WI38 (cell line): ENCODE measurements around the gene MARK1.

ENCODE experiments used
- H3K4me3 ChIP-seq: 2 replicates; pipeline ENCODE4 v1.5.1; 2011; ENCODE audit warnings: low read depth, mild to moderate bottlenecking, control low read depth, low read length
- TF ChIP-seq, protein P1 (sequence below): IDR thresholded peaks from 2 replicates; pipeline ENCODE4 v1.5.1; 2012; ENCODE audit warnings: low read depth, mild to moderate bottlenecking, control low read depth, low read length

Gene MARK1

DNA sequence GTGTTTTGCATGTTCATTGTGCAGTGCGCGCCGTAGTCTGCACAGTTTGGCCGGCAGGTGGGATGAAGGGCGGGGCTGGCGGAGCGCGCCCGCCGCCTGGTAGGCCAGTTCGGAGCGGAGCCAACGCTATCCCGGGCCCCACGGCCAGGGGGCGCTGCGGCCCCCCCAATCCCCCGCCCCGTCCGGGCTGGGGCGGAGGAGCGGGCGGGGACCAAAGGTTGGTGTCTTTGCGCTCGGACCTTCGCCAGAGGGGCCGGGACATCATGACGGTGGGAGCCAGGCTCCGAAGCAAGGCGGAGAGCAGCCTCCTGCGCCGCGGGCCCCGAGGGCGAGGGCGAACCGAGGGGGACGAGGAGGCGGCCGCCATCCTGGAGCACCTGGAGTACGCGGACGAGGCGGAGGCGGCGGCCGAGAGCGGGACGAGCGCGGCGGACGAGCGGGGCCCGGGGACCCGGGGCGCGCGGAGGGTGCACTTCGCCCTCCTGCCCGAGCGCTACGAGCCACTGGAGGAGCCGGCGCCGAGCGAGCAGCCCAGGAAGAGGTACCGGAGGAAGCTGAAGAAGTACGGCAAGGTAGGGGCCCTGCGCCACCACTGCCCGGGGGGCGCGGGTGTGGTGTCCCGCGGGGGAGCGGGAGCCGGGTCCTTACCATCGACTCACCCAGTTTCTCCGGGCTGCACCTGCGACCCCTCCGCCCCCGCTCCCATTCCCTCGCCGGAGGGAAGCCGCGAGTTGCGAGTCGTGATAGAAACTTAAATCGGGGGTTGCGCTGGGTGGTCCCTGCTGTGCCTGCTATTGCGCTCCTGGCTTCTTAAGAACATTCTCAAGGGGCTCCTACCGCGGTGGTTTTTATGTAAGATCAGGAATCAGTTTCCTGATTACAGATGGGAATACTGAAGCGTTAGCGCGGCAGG, 162.5 kb downstream of the MARK1 start, which contains the start of gene C1orf115:
TSS of gene C1orf115 (plus strand) at position 224 of the 913 bp plus-strand sequence. CDS start at position 264, 40 bp downstream.
- TF ChIP-seq, protein P1, sequence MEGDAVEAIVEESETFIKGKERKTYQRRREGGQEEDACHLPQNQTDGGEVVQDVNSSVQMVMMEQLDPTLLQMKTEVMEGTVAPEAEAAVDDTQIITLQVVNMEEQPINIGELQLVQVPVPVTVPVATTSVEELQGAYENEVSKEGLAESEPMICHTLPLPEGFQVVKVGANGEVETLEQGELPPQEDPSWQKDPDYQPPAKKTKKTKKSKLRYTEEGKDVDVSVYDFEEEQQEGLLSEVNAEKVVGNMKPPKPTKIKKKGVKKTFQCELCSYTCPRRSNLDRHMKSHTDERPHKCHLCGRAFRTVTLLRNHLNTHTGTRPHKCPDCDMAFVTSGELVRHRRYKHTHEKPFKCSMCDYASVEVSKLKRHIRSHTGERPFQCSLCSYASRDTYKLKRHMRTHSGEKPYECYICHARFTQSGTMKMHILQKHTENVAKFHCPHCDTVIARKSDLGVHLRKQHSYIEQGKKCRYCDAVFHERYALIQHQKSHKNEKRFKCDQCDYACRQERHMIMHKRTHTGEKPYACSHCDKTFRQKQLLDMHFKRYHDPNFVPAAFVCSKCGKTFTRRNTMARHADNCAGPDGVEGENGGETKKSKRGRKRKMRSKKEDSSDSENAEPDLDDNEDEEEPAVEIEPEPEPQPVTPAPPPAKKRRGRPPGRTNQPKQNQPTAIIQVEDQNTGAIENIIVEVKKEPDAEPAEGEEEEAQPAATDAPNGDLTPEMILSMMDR, result peak; percentile 81
- H3K4me3 ChIP-seq, result peak within 1 kb of the TSS; percentile 35

DNA sequence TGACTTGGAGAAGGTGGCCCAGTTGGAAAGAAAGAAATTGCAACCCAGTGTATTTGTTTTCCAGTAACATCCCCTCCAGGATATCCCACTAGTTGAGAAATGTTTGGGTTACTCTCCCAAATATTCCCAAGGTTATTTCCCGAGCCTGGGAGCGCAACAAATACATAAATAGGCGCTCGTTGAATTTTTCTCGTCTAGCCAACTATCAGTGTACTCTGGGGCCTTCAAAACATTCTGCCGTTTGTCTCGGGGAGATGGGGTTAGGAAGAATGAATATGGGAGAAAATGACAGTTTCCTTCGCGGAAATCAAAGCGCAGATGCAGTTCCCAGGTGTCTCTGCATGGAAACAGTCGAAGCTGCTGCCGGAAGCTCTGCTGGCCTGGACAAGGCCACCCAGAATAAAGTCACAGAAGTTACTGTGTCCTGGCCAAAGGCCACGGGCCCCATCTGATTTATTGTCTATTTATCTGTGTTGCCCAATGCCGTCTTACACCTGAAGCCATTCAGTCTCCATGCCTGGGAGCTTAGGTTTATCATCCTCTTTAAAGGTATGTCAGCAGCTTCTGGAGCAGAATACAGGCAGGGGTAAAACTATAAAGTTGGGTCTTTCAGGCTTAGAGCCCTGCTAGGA, 163.2 kb downstream of the MARK1 start:
- TF ChIP-seq, protein P1, result no peak
- H3K4me3 ChIP-seq, result no peak overlapping the region

DNA sequence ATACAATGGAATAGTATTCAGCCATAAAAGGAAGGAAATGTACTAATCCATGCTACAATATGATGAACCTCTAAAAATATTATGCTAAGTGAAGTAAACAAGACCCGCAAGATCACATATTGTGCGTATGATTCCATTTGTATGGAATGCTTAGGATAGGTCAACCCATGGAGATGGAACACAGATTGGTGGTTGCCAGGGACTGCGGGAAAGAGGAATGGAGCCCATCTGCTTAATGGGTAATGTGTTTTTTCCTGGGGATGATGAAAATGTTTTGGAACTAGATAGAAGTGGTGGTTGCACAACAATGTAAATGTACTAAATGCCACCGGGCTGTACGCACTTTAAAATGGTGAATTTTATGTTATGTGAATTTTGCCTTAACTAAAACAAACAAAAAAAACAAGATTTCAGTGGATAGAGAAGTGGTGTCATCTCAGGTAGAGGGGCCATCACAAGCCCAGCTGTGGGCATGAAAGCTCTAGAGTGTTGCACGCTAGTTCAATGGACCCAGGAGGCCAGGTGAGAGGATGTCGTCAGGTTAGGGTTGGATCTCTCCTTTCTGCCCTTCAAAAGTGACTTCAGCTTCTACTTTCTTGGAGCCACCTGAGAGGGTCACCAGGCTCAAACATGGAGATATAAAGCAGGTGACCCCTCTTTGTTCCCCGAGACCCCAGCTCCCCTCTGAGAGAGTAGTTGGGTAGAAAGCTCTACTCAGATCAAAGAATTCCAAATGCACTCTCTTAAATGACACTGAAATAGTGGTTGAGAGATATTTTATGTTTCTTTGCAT, 164.7 kb downstream of the MARK1 start:
- H3K4me3 ChIP-seq, result no peak overlapping the region
- TF ChIP-seq, protein P1, result no peak

DNA sequence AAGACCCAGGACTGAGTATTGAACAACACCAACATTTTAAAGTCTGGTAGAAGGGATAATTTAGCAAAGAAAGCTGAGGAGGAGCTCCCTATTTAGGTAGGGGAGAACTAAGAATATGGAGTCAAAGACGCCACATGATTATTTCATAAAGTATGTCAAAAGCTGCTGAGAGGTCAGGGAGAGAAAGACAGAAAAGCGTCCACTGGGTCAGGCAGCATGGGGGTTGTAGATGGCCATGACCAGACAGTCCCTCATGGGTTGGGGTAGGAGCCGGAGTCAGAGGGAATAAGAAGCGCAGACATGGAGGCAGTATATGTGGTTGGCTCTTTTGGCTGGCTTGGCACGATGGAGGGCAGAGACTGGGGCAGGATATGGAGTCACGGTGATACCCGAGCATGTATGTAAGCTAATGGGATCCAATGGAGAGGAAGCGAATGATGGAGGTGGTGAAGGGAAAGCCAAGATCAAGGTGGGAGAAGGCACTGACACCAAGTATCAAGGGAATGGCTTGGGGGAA, 167.0 kb downstream of the MARK1 start:
- TF ChIP-seq, protein P1, result no peak
- no peak overlapping the region for H3K4me3 ChIP-seq

DNA sequence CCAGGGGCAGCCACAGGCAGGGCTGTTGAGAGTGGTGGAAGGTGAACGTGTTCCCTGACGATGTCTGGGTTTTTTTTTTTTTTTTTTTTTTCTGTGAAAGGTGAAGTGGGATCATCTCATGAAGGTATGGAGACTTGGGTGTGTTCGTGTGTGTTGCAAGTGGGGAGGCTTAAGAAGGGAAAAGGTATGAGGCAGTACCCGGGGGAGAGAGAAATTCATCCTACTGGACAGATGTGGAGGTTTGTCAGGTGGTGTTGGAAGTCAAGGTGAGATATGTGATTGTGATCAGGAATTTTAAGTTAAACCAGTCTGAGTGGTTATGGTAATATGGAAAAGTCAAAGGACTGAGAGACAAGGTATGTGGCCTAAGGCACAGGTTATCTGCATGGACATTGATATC, 167.5 kb downstream of the MARK1 start:
- H3K4me3 ChIP-seq, result no peak overlapping the region
- TF ChIP-seq, protein P1, result no peak

DNA sequence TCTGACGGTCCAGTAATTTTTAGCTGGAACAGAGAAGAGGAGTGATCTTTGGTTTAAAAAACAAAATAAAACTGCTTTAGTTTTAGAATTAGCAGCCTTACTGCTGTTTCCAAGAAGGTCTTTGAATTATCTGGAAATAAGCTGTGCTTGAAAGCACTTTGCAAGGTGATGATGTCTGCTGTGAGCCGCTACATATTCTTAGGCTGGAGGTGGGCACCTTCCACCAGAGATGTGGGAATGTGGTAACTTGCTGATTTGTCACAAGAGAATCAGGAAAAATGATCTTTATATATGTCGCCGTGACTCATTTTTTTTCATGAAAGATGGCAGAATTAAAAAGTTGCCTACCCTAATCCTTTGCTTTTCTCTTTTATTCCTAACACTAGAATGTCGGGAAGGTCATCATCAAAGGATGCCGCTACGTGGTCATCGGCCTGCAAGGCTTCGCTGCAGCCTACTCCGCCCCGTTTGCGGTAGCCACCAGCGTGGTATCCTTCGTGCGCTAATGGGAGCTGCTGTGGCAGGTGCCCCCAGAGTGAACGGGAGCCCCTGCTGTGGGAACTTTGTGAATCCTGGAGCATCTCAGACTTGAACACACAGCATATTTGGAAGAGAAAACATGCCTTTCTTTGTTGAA, 168.4 kb downstream of the MARK1 start:
- TF ChIP-seq, protein P1, result no peak
- no peak overlapping the region for H3K4me3 ChIP-seq
